HEK293 (cell line): ENCODE results near the gene MRPS22.
A peak's percentile ranks its signal among the peaks of the same experiment; 100 is the strongest.

Experiments used
- CTCF ChIA-PET: fragments of 350-600 bp; formaldehyde crosslinking; extraction: SDS; loops from one replicate; lab custom pipeline; 2021; ENCODE audit warnings: antibody characterized with exemption; lab: Yijun Ruan, JAX
- POLR2A ChIA-PET: fragments of 300-600 bp; formaldehyde crosslinking; extraction: SDS; loops from one replicate; lab custom pipeline; 2020; ENCODE audit warnings: antibody characterized with exemption, inconsistent platforms; lab: Yijun Ruan, JAX
- H3K27ac ChIP-seq: fragments of 200-500 bp; sonication (Bioruptor generic); 2 replicates; pipeline ENCODE4 v1.5.1; 2014; ENCODE audit warnings: low read depth, low read length, control low read depth, inconsistent platforms; ENCODE audit errors: extremely low read depth
- H3K36me3 ChIP-seq, 2 experiments: fragments of 200-500 bp in 1 of 2; sonication (Bioruptor generic) in 1 of 2; 1 replicate in 1 of 2; 2 replicates in 1 of 2; pipeline ENCODE4 v1.5.1; 2014 to 2017; ENCODE audit warnings: inconsistent platforms in 2 of 2, low read length in 2 of 2; ENCODE audit not compliant: control insufficient read depth in 2 of 2, insufficient read depth in 1 of 2
- H3K4me1 ChIP-seq: fragments of 200-500 bp; sonication (Bioruptor generic); 2 replicates; pipeline ENCODE4 v1.5.1; 2014; ENCODE audit warnings: mild to moderate bottlenecking, low read length, inconsistent platforms; ENCODE audit not compliant: control insufficient read depth, insufficient read depth
- H3K4me3 ChIP-seq: 2 replicates; pipeline ENCODE4 v1.5.1; 2011; ENCODE audit warnings: low read depth, mild to moderate bottlenecking, control low read depth, low read length, moderate library complexity
- H3K9me3 ChIP-seq: fragments of 200-500 bp; sonication (Bioruptor generic); 2 replicates; pipeline ENCODE4 v1.5.1; 2014; ENCODE audit warnings: low read depth, low read length, inconsistent platforms; ENCODE audit not compliant: control insufficient read depth, insufficient read depth
- EGR2 ChIP-seq: fragments of 450-650 bp; formaldehyde crosslinking; IDR thresholded peaks from 2 replicates; pipeline ENCODE4 v1.5.1; 2016; ENCODE audit warnings: low read depth, missing biosample characterization, missing genetic modification characterization
- FEZF1 ChIP-seq: fragments of 450-650 bp; formaldehyde crosslinking; IDR thresholded peaks from 2 replicates; pipeline ENCODE4 v1.5.1; 2016; ENCODE audit warnings: missing biosample characterization, missing genetic modification characterization
- HOXD13 ChIP-seq: sonication (generic); formaldehyde crosslinking; IDR thresholded peaks from 2 replicates; pipeline ENCODE4 v1.8.0; 2022; ENCODE audit warnings: missing genetic modification reagents, borderline replicate concordance
- OVOL3 ChIP-seq: fragments of 450-650 bp; formaldehyde crosslinking; IDR thresholded peaks from 2 replicates; pipeline ENCODE4 v1.5.1; 2016; ENCODE audit warnings: missing biosample characterization, missing genetic modification characterization
- ZNF112 ChIP-seq: fragments of 450-650 bp; formaldehyde crosslinking; IDR thresholded peaks from 2 replicates; pipeline ENCODE4 v1.5.0; 2017; ENCODE audit warnings: missing biosample characterization, missing genetic modification characterization
- ZNF16 ChIP-seq: fragments of 450-650 bp; formaldehyde crosslinking; IDR thresholded peaks from 2 replicates; pipeline ENCODE4 v1.5.1; 2016; ENCODE audit warnings: low read depth, missing biosample characterization, missing genetic modification characterization
- ZNF335 ChIP-seq: fragments of 450-650 bp; formaldehyde crosslinking; conservative IDR thresholded peaks from 2 replicates; pipeline ENCODE4 v1.5.1; 2016; ENCODE audit warnings: missing biosample characterization, missing genetic modification characterization
- ZNF341 ChIP-seq: fragments of 450-650 bp; formaldehyde crosslinking; IDR thresholded peaks from 2 replicates; pipeline ENCODE4; 2016; ENCODE audit warnings: low read depth, missing biosample characterization, missing genetic modification characterization
- ZNF501 ChIP-seq: fragments of 450-650 bp; formaldehyde crosslinking; IDR thresholded peaks from 2 replicates; pipeline ENCODE4 v1.5.1; 2016; ENCODE audit warnings: missing biosample characterization, missing genetic modification characterization
- ZNF704 ChIP-seq: fragments of 450-650 bp; formaldehyde crosslinking; IDR thresholded peaks from 2 replicates; pipeline ENCODE4 v1.5.1; 2016; ENCODE audit warnings: missing biosample characterization, missing genetic modification characterization
- TF ChIP-seq, protein P1 (sequence below): fragments of 450-650 bp; formaldehyde crosslinking; IDR thresholded peaks from 2 replicates; pipeline ENCODE4 v1.5.1; 2017; ENCODE audit warnings: missing biosample characterization, missing genetic modification characterization
- TF ChIP-seq, protein P2 (sequence below): fragments of 450-650 bp; formaldehyde crosslinking; IDR thresholded peaks from 2 replicates; pipeline ENCODE4 v1.5.1; 2016; ENCODE audit warnings: missing biosample characterization, missing genetic modification characterization
- TF ChIP-seq, protein P3 (sequence below): fragments of 450-650 bp; formaldehyde crosslinking; IDR thresholded peaks from 2 replicates; pipeline ENCODE4 v1.5.1; 2016; ENCODE audit warnings: missing biosample characterization, missing genetic modification characterization

MRPS22 gene

DNA sequence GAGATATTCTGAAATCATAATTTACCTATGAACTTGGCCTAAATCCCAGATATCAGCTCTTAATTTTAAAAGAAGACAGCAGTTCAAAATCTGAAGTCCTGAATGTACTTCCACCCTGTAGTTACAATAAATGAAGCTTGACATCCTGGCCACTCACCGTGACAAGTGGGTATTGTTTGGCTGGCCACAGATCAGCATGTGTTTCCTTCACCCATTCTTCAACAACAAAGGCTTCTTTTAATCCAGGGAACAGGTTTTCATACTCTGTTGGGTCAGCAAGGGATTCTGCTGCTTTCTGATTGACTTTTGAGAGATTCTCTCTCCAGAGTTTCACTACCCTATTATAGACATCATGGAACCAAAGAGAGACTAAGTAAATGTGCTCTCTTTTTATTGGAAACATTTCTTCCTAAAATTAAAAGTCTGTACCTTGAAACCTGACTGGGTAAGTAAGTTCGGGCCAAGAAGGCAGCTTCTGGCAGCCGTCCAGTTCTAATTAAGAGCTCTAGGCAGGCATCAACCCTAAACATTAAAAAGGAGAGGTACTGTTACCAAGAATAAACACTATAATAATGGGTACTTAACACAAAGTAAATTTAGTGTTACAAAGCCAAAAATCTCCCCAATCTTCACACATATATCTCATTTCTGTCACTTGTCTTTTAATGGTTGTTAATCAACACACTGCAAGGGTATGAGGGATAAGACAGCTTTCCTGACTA lies 15.2 kb downstream of the MRPS22 start (continued):
- TF ChIP-seq, protein P1, sequence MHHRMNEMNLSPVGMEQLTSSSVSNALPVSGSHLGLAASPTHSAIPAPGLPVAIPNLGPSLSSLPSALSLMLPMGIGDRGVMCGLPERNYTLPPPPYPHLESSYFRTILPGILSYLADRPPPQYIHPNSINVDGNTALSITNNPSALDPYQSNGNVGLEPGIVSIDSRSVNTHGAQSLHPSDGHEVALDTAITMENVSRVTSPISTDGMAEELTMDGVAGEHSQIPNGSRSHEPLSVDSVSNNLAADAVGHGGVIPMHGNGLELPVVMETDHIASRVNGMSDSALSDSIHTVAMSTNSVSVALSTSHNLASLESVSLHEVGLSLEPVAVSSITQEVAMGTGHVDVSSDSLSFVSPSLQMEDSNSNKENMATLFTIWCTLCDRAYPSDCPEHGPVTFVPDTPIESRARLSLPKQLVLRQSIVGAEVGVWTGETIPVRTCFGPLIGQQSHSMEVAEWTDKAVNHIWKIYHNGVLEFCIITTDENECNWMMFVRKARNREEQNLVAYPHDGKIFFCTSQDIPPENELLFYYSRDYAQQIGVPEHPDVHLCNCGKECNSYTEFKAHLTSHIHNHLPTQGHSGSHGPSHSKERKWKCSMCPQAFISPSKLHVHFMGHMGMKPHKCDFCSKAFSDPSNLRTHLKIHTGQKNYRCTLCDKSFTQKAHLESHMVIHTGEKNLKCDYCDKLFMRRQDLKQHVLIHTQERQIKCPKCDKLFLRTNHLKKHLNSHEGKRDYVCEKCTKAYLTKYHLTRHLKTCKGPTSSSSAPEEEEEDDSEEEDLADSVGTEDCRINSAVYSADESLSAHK (tag by site-specific recombination) = no peak
- TF ChIP-seq ZNF341 (no peak), HOXD13 (CRISPR knock-in tag) (no peak), ZNF501 (no peak), ZNF112 (tag by site-specific recombination) (no peak), FEZF1 (tag by site-specific recombination) (peak; percentile 51; the same call in 1 of the 2 replicates), EGR2 (tag by site-specific recombination) (no peak), ZNF335 (tag by site-specific recombination) (no peak)

GRCh38 chr3:139361276-139361675 lies 17.5 kb downstream of the MRPS22 start:
- POLR2A ChIA-PET = no interaction called here

GRCh38 chr3:139364549-139364948 lies 20.7 kb downstream of the MRPS22 start:
- H3K9me3 ChIP-seq = no peaks in the 10 kb centered on the region
- H3K36me3 ChIP-seq = peaks cover 43 to 98% of the 10 kb centered on the region in 2 experiments
- TF ChIP-seq OVOL3 (no peak), ZNF704 (tag by site-specific recombination) (no peak), ZNF16 (tag by site-specific recombination) (no peak)
- TF ChIP-seq, protein P2, sequence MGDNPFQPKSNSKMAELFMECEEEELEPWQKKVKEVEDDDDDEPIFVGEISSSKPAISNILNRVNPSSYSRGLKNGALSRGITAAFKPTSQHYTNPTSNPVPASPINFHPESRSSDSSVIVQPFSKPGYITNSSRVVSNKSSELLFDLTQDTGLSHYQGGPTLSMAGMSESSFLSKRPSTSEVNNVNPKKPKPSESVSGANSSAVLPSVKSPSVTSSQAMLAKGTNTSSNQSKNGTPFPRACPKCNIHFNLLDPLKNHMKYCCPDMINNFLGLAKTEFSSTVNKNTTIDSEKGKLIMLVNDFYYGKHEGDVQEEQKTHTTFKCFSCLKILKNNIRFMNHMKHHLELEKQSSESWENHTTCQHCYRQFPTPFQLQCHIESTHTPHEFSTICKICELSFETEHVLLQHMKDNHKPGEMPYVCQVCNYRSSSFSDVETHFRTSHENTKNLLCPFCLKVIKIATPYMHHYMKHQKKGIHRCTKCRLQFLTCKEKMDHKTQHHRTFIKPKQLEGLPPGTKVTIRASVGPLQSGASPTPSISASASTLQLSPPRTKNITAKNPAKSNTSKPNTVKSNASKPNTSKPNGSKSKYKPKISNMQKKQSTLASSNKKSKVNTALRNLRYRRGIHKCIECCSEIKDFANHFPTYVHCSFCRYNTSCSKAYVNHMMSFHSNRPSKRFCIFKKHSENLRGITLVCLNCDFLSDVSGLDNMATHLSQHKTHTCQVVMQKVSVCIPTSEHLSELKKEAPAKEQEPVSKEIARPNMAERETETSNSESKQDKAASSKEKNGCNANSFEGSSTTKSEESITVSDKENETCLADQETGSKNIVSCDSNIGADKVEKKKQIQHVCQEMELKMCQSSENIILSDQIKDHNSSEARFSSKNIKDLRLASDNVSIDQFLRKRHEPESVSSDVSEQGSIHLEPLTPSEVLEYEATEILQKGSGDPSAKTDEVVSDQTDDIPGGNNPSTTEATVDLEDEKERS (tag by site-specific recombination) = no peak
- POLR2A ChIA-PET = interaction anchor here (1.2 kb wide), 1 partner anchor 25 kb away, joined by 3 read pairs; the partner anchor contains the start of gene COPB2
- H3K27ac ChIP-seq = no peak overlapping the region
- CTCF ChIA-PET = interaction anchor here (2.3 kb wide), 1 partner anchor 10 kb away, joined by 10 read pairs; no protein-coding TSS in a partner anchor
- no peak overlapping the region for H3K4me3 ChIP-seq
- no peaks in the 10 kb centered on the region for H3K4me1 ChIP-seq

More at GRCh38 chr3:139361276-139361675, 17.5 kb downstream of the MRPS22 start:
- H3K4me1 ChIP-seq = no peaks in the 10 kb centered on the region
- TF ChIP-seq, protein P3, sequence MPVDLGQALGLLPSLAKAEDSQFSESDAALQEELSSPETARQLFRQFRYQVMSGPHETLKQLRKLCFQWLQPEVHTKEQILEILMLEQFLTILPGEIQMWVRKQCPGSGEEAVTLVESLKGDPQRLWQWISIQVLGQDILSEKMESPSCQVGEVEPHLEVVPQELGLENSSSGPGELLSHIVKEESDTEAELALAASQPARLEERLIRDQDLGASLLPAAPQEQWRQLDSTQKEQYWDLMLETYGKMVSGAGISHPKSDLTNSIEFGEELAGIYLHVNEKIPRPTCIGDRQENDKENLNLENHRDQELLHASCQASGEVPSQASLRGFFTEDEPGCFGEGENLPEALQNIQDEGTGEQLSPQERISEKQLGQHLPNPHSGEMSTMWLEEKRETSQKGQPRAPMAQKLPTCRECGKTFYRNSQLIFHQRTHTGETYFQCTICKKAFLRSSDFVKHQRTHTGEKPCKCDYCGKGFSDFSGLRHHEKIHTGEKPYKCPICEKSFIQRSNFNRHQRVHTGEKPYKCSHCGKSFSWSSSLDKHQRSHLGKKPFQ (tag by site-specific recombination) = no peak
- no peak overlapping the region for H3K27ac ChIP-seq
- no peaks in the 10 kb centered on the region for H3K9me3 ChIP-seq
- CTCF ChIA-PET = interaction anchor here (0.6 to 1.6 kb wide), 3 partner anchors 7 to 200 kb away, joined by 3 to 6 read pairs (median 4); no protein-coding TSS in a partner anchor
- peaks cover 44 to 99% of the 10 kb centered on the region in 2 experiments for H3K36me3 ChIP-seq
- H3K4me3 ChIP-seq = no peak overlapping the region
